IPS-NIHi7 (cell line): ENCODE measurements around the gene GLRX.

Experiments used
- DNase-seq: peaks from one replicate; pipeline ENCODE4 v3.0.0; 2012; ENCODE audit warnings: mixed read lengths; ENCODE audit errors: extremely low spot score

Gene GLRX

DNA sequence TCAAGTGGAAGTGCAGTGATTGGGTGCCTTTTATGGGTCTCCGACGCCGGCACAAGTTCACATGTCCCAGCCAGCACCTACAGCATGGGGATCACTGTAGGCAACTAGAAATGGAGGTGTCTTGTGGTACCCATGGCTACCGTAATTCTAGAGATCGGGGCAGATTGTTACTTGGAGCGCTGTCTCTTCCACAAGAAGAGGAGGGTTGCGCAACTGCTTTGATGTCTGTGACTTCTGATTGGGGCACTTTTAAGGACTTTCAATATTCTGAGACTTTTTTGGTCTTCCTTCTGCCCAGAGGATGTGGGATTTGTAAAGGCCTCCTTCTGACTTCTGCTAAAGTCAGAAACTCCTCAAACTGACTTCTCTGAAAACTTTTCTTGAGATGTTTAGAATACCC, 41.9 kb downstream of the GLRX start:
- no peak for DNase-seq

DNA sequence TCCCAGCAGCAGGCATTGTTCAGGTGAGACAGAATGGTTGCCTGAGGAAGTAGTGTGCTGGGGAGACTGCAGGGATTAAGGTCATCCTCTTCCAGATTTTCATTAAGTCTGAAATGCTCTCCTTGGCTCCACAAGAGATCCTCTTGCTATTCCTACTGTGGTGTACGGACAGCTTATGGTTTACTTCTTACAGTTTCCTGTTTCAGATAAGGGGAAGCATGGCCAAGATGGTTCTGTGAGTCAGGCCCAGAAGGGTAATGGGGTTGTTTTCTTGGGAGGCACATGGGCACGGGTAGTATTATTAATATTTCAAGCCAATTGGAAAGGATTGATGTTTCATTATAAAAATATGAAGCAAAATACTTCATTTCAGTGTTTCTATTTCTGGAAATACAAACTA, 42.9 kb downstream of the GLRX start:
- DNase-seq: no peak

- no peak for DNase-seq
Observed at GRCh38 chr5:95778713-95779436, 43.7 kb downstream of the GLRX start.

DNA sequence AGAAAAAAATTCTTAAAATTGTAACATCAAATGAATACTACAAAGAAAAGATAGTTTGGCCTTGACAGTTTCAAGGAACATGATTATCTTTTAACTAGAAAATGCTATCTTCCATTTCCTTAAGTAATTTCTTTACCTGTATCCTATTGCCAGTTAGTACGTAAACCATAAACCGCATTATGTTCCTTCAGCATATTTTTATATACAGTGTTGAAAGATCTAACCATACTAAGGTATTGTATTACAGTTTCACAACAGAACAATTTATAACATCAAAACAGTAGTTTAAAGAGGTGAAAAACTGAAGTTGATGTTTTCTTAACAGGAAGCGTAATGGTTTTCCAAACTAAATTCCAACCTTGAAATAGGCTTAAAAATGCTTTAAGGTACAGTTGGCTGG, 45.1 kb downstream of the GLRX start:
- DNase-seq: no peak

- no peak for DNase-seq
Observed at GRCh38 chr5:95773335-95774059, 49.0 kb downstream of the GLRX start.

- DNase-seq: no peak
Observed at GRCh38 chr5:95771892-95772291, 50.6 kb downstream of the GLRX start.

DNA sequence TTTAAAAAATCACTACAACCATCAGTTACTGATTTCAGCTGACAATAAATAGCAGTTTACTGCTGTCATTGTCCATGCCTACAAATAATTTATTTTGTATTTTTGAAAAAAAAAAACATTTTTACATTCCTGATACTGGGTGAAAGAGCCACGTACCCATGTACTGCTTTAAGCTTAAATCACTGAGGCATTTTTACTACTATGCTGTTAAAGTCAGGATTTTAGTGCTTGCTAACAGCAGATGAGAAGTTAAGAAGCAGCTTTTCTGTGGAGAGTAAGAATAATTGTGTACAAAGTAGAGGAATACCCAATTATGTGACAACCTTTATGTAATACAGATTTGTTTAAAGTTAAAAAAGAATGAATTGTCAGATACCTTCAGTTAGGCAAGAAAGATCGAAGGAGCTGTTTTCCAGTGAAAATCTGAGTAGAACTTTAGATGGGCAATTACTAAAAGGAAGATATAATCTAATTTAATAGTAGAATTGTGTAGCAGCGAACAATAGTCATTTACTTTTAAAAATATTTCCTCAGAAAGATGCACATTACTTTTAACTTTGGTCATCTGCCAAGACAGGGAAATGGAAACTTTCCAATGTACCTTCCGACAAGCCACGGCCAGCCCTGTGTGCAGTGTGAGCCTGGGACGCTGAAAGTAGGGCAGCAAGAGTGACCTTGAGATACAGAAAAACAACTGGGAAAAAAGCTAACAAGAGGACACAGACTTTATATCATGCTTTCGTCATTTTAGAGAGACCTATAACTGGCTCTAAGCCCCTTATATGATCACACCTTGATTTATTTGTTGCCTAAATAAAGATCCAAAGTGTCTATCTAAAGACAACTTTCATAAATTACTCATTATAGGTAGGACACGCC, 51.5 kb downstream of the GLRX start:
- DNase-seq: no peak

DNA sequence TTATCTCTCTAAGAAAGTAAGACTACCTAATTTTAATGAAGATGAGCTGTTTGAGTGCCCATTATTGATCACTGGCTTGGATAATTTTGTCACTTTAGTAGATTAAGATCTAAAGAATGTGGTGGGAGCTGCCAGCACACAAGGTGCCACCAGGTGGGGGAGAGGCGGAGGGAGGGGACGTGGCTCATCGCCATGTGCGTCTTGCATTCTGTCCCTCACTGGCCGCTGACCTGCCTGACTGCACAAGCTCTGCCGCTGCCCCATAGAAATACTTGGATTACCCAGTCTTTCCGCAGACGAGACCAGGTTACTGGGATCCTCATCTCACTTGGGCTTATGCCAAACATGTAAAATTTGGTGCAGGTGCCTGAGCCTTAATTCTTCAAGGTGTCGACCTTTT, 53.8 kb downstream of the GLRX start:
- no peak for DNase-seq

DNA sequence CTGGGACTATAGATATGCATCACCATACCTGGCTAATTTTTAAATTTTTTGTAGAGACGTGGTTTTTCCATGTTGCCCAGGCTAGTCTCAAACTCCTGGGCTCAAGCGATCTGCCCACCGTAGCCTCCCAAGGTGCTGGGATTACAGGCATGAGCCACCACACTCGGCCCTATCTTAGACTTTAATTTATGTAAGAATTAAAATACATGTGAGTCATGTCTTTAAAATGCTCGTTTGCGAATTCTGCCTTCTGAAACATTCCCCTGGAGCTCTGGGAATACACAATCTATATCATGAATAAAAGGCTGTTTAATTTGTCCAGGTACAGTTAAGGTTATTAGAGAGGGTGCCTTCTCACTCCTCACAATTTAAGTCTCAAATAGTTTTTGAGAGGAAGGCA, 58.6 kb downstream of the GLRX start:
- no peak for DNase-seq
